Measurements from ENCODE around the gene SACS. TPM values are rescaled to one million over a fixed set of nuclear protein-coding genes. Genes with fewer than 3 reads are reported as not detected.

The SACS gene
- total and polyA plus RNA-seq, 9 donors: 3.2 to 16.9 (median 13.0) TPM

DNA sequence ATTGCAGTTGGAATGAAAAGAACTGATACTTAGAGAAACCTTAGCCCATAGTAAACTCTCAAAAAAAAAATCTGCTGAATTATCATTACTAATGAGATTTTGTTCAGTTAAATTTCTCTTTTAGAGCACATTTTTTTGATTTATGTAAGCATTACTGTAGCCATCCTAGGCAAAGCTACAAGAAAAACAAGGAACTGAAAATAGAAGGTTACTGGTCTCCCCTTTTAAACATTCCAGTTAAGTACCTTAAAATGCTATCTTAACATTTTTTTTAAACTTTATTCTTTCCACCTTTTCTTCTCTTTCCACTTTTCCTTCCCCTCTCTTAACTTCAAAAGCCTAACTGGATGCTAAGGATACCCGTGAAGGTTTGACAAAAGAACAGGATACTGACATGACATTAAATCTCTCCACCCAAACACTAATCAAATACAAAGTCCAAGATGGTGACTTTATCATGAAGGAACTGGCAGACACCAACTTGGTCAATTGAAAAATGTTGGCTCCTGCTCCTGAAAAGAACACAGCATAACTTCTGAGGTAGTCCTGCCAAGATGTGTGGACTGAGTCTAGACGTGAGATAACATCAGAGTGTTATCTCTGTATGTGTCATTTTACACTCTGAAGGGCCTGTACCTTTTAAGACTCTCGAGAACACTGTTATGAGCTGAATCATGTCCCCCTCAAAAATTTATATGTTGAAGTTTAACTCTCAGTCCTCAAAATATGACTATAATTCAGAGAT is 29.5 kb upstream of the SACS start:
- Histone ChIP-seq H3K36me3 (no peaks in the 10 kb centered on the region), H3K27ac (no peak overlapping the region), H3K27me3 (no peaks in the 10 kb centered on the region), H3K4me1 (ENCODE audit: insufficient read depth) (no peaks in the 10 kb centered on the region), H3K9me3 (no peaks in the 10 kb centered on the region), H3K4me3 (no peak overlapping the region)
- TF ChIP-seq EP300 (IDR thresholded peaks at IDR 0.05) (no peak), POLR2A (IDR thresholded peaks at IDR 0.05) (no peak)
- TF ChIP-seq, protein P1, sequence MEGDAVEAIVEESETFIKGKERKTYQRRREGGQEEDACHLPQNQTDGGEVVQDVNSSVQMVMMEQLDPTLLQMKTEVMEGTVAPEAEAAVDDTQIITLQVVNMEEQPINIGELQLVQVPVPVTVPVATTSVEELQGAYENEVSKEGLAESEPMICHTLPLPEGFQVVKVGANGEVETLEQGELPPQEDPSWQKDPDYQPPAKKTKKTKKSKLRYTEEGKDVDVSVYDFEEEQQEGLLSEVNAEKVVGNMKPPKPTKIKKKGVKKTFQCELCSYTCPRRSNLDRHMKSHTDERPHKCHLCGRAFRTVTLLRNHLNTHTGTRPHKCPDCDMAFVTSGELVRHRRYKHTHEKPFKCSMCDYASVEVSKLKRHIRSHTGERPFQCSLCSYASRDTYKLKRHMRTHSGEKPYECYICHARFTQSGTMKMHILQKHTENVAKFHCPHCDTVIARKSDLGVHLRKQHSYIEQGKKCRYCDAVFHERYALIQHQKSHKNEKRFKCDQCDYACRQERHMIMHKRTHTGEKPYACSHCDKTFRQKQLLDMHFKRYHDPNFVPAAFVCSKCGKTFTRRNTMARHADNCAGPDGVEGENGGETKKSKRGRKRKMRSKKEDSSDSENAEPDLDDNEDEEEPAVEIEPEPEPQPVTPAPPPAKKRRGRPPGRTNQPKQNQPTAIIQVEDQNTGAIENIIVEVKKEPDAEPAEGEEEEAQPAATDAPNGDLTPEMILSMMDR (IDR thresholded peaks at IDR 0.05): no peak
- intact Hi-C loops (cut with DNase I): loop anchor here in 2 of 4 donors (10.0 kb wide), 3 partner anchors 112 to 412 kb away; partner anchors contain the start of gene TNFRSF19 (in 1 of the 2)
- no peak for DNase-seq
- 26 to 52% (median 46%) methylated on average over 3 of the region's 3 CpGs for WGBS, 3 donors

DNA sequence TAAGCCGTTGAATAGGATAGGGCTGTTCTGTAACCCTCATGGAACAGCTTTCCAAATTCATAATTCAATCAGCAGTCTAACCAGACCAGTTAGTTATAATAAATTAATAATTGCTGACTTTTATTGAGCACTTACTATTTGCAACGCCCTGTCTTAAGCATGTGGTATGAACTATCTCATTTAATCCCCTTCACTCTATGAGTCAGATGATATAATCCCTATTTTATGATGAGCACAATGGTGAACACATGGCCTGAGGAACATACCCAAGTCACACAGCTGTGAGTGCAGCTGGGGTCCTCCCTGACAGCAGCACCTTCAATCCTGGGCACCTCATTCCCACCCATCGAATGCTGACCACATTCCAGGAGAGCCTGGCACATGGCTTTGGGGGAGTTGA is 28.0 kb upstream of the SACS start:
- Histone ChIP-seq H3K4me3 (no peak overlapping the region), H3K36me3 (no peaks in the 10 kb centered on the region), H3K4me1 (ENCODE audit: insufficient read depth) (no peaks in the 10 kb centered on the region), H3K27me3 (no peaks in the 10 kb centered on the region), H3K9me3 (no peaks in the 10 kb centered on the region), H3K27ac (no peak overlapping the region)
- intact Hi-C loops (cut with DNase I): loop anchor here in 2 of 4 donors (10.0 kb wide), 3 partner anchors 113 to 413 kb away; partner anchors contain the start of gene TNFRSF19 (in 1 of the 2)
- no peak for TF ChIP-seq EP300 (IDR thresholded peaks at IDR 0.05)
- TF ChIP-seq POLR2A (IDR thresholded peaks at IDR 0.05): no peak
- TF ChIP-seq, protein P1 (IDR thresholded peaks at IDR 0.05): no peak
- 88 to 93% (median 89%) methylated on average over 3 of the region's 3 CpGs for WGBS, 3 donors
- no peak for DNase-seq

DNA sequence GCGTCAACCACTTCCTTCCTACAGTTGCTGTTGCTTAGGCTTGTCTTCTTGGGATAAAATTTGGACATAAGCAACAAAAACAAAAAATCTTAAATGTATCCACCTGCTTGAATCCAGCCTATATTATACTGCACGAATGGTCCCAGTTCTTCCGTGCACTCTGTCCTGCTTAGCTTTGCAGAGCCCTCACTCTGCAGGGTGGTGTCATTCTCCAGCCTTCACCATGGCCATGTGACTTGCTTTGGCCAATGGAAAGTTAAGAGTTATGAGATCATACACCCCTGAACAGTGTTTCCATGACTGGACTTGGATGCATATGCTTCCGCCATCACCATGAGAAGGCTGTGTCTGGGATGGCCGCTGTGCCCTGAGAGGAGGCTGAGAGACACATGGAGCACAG is 27.4 kb upstream of the SACS start:
- no peaks in the 10 kb centered on the region for H3K27me3 ChIP-seq
- no peak overlapping the region for H3K4me3 ChIP-seq
- TF ChIP-seq, protein P1 (IDR thresholded peaks at IDR 0.05): no peak
- no peak for TF ChIP-seq POLR2A (IDR thresholded peaks at IDR 0.05)
- TF ChIP-seq EP300 (IDR thresholded peaks at IDR 0.05): no peak
- DNase-seq: no peak
- intact Hi-C loops (cut with DNase I): loop anchor here in 2 of 4 donors (10.0 kb wide), 3 partner anchors 114 to 414 kb away; partner anchors contain the start of gene TNFRSF19 (in 1 of the 2)
- H3K9me3 ChIP-seq: no peaks in the 10 kb centered on the region
- 96 to 98% (median 97%) methylated on average over 5 of the region's 5 CpGs for WGBS, 3 donors
- no peaks in the 10 kb centered on the region for H3K36me3 ChIP-seq
- no peak overlapping the region for H3K27ac ChIP-seq
- no peaks in the 10 kb centered on the region for H3K4me1 ChIP-seq (ENCODE audit: insufficient read depth)

DNA sequence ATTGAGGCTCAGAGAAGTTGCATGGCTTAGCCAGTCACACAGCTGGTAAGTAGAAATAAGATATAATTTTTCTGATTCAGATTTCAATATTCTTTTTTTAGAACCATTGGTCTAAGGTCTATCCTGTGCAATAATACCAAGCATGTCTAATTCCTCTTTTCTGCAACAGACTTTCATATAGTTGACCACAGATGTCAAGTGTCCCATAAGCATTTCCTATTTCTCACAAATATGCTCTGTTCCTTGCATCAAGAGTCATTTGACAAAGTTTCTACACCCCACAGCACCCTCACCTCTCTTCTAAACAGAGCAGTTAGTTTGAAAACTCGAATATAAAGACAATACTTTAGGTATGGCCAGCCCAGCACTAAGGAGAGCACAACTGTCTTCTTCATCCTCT is 26.8 kb upstream of the SACS start:
- H3K27me3 ChIP-seq: no peaks in the 10 kb centered on the region
- no peaks in the 10 kb centered on the region for H3K9me3 ChIP-seq
- no peaks in the 10 kb centered on the region for H3K4me1 ChIP-seq (ENCODE audit: insufficient read depth)
- H3K4me3 ChIP-seq: no peak overlapping the region
- H3K27ac ChIP-seq: no peak overlapping the region
- intact Hi-C loops (cut with DNase I): loop anchor here in 2 of 4 donors (10.0 kb wide), 3 partner anchors 114 to 414 kb away; partner anchors contain the start of gene TNFRSF19 (in 1 of the 2)
- DNase-seq: no peak
- 75 to 80% (median 78%) methylated on average over 1 of the region's 1 CpG for WGBS, 3 donors
- TF ChIP-seq, protein P1 (IDR thresholded peaks at IDR 0.05): no peak
- TF ChIP-seq POLR2A (IDR thresholded peaks at IDR 0.05) (no peak), EP300 (IDR thresholded peaks at IDR 0.05) (no peak)
- H3K36me3 ChIP-seq: no peaks in the 10 kb centered on the region
